HepG2 (cell line): Measurements from ENCODE around the gene STK36. TPM values are rescaled to one million over a fixed set of nuclear protein-coding genes. Genes with fewer than 3 reads are reported as not detected.

Experiments
- ARID5B ChIP-seq: IDR thresholded peaks from 2 replicates; pipeline ENCODE4 v1.4.0; 2020; ENCODE audit warnings: mild to moderate bottlenecking, missing genetic modification reagents
- DNMT1 ChIP-seq: sonication (generic); formaldehyde crosslinking; IDR thresholded peaks from 2 replicates; pipeline ENCODE4 v1.5.1; 2020; ENCODE audit warnings: mild to moderate bottlenecking, missing genetic modification reagents
- GATA4 ChIP-seq: sonication (generic); IDR thresholded peaks from 2 replicates; pipeline ENCODE4 v1.6.1; 2016; ENCODE audit warnings: antibody characterized with exemption, low read depth, borderline replicate concordance
- HBP1 ChIP-seq: IDR thresholded peaks from 2 replicates; pipeline ENCODE4 v1.6.1; 2016; ENCODE audit warnings: low read depth, control low read depth
- HMG20B ChIP-seq: conservative IDR thresholded peaks from 2 replicates; pipeline ENCODE4 v1.6.1; 2016; ENCODE audit warnings: missing genetic modification reagents, missing compliant biosample characterization
- IKZF5 ChIP-seq: IDR thresholded peaks from 2 replicates; pipeline ENCODE4 v1.6.1; 2018; ENCODE audit warnings: missing genetic modification reagents, mild to moderate bottlenecking, missing compliant biosample characterization
- MAFK ChIP-seq, 2 experiments: IDR thresholded peaks in 1 of 2; conservative IDR thresholded peaks in 1 of 2; 2 replicates each; pipeline ENCODE4 v1.6.1; 2011; ENCODE audit warnings: improper control_type of control experiment in 2 of 2, low read length in 2 of 2
- NCOR1 ChIP-seq: fragments of 200-600 bp; sonication (generic); IDR thresholded peaks from 2 replicates; pipeline ENCODE4 v1.7.0; 2017; ENCODE audit warnings: antibody characterized with exemption, low read length, borderline replicate concordance
- PCBP1 ChIP-seq: fragments of 200-400 bp; formaldehyde crosslinking; IDR thresholded peaks from 2 replicates; pipeline ENCODE4 v1.6.1; 2017; ENCODE audit warnings: mild to moderate bottlenecking, low read depth, low read length, borderline replicate concordance
- SMAD1 ChIP-seq: sonication (generic); formaldehyde crosslinking; IDR thresholded peaks from 2 replicates; pipeline ENCODE4 v1.4.0; 2020; ENCODE audit warnings: missing genetic modification reagents, low read depth, mild to moderate bottlenecking, borderline replicate concordance
- SRY ChIP-seq: sonication (generic); formaldehyde crosslinking; IDR thresholded peaks from 2 replicates; pipeline ENCODE4 v1.8.0; 2022; ENCODE audit warnings: mild to moderate bottlenecking, missing genetic modification reagents
- TERF1 ChIP-seq: sonication (generic); formaldehyde crosslinking; IDR thresholded peaks from 2 replicates; pipeline ENCODE4 v1.8.0; 2022; ENCODE audit warnings: mild to moderate bottlenecking, missing genetic modification reagents, moderate library complexity
- ZGPAT ChIP-seq: IDR thresholded peaks from 2 replicates; pipeline ENCODE4 v1.6.1; 2016; ENCODE audit warnings: mild to moderate bottlenecking
- ZNF296 ChIP-seq: sonication (generic); formaldehyde crosslinking; conservative IDR thresholded peaks from 2 replicates; pipeline ENCODE4 v1.5.0; 2020; ENCODE audit warnings: mild to moderate bottlenecking, missing genetic modification reagents
- ZNF547 ChIP-seq: sonication (generic); formaldehyde crosslinking; IDR thresholded peaks from 2 replicates; pipeline ENCODE4 v1.5.1; 2020; ENCODE audit warnings: mild to moderate bottlenecking, missing genetic modification reagents
- ZNF710 ChIP-seq: sonication (generic); formaldehyde crosslinking; IDR thresholded peaks from 2 replicates; pipeline ENCODE4 v1.5.0; 2020; ENCODE audit warnings: mild to moderate bottlenecking, missing genetic modification reagents, borderline replicate concordance
- polyA plus RNA-seq, 8 experiments: library from polyadenylated mRNA; depleted of rRNA in 3 of 8; stranded (reverse) in 7 of 8; unstranded in 1 of 8; fragments of >200 nt; fragmentation: Illumina TruSeq in 4 of 8; extraction: Trizol in 4 of 8; gene quantifications; 2 replicates each; pipeline versions ENCODE4 v1.2.1 to v1.2.3, GENCODE V29; 2011 to 2016; ENCODE audit warnings: low read depth in 4 of 8, missing spikeins in 1 of 8, mixed read lengths in 1 of 8; ENCODE audit not compliant: insufficient read depth in 1 of 8
- total RNA-seq, 5 experiments: library from RNA; depleted of rRNA; stranded (reverse); fragments of >200 nt; fragmentation: Illumina TruSeq; extraction: Trizol; gene quantifications; 2 replicates each; pipeline ENCODE4 v1.2.3, GENCODE V29; 2016; ENCODE audit warnings: low read depth in 1 of 5

STK36 gene
- total and polyA plus RNA-seq, 2 of the 13 experiments (the other 11 are each of a cell fraction or from before 2014, with no cell fraction given): 45.9 to 83.5 TPM

- no peak for TF ChIP-seq TERF1 (CRISPR knock-in tag)
- peak; percentile 61 for TF ChIP-seq ZNF710 (CRISPR knock-in tag)
- peak; percentile 14; the same call in 1 of the 2 replicates for TF ChIP-seq GATA4
- peak; percentile 96 for TF ChIP-seq IKZF5 (CRISPR knock-in tag)
- TF ChIP-seq HMG20B (CRISPR knock-in tag): peak; percentile 43; the same call in 1 of the 2 replicates
- peak; percentile 66 for TF ChIP-seq HBP1 (CRISPR knock-in tag)
- TF ChIP-seq DNMT1 (CRISPR knock-in tag): no peak
- peak; percentile 47; the same call in 1 of the 2 replicates for TF ChIP-seq ARID5B
- TF ChIP-seq ZGPAT (CRISPR knock-in tag): peak; percentile 87
- peak; percentile 76; the same call in 1 of the 2 replicates for TF ChIP-seq SRY
- TF ChIP-seq NCOR1: peak; percentile 39; the same call in 1 of the 2 replicates
- TF ChIP-seq ZNF547: peak; percentile 81
- TF ChIP-seq PCBP1: peak; percentile 91; the same call in 1 of the 2 replicates
- TF ChIP-seq ZNF296 (CRISPR knock-in tag): no peak
- 0 out of 2 replicates have a peak, but pooled peaks have one; percentile 52 for TF ChIP-seq SMAD1 (CRISPR knock-in tag)
- no peak for TF ChIP-seq MAFK (conservative IDR thresholded peaks at IDR 0.05 in 1 of 2, IDR thresholded peaks at IDR 0.05 in 1 of 2; ENCODE audit: low read length in 2 of 2)
These were observed 12.5 kb upstream of the STK36 start, which contains the start of the genes BCS1L and ZNF142 (continued) for GRCh38 chr2:218659258-218659987.
